ENCODE data around the gene LIX1L. TPM values are rescaled to one million over a fixed set of nuclear protein-coding genes. Genes with fewer than 3 reads are reported as not detected.
A peak's percentile ranks its signal among the peaks of the same experiment; 100 is the strongest.

The LIX1L gene
- total and polyA plus RNA-seq, 2 of the 13 experiments (the other 11 are each of a cell fraction or from before 2014, with no cell fraction given): 8.1 to 24.9 TPM

- TF ChIP-seq HMGXB3 (CRISPR knock-in tag; IDR thresholded peaks at IDR 0.05; ENCODE audit: borderline replicate concordance) (0 out of 2 replicates have a peak, but pooled peaks have one; percentile 73), ZNF432 (CRISPR knock-in tag; IDR thresholded peaks at IDR 0.05; ENCODE audit: borderline replicate concordance) (no peak), TOPORS (CRISPR knock-in tag; IDR thresholded peaks at IDR 0.05) (peak; percentile 46; the same call in 1 of the 2 replicates), EED (CRISPR knock-in tag; IDR thresholded peaks at IDR 0.05) (no peak), ZNF318 (CRISPR knock-in tag; IDR thresholded peaks at IDR 0.05) (no peak), XRCC5 (optimal IDR thresholded peaks at IDR 0.05; ENCODE audit: low read length) (no peak), TBL1XR1 (IDR thresholded peaks at IDR 0.05; ENCODE audit: borderline replicate concordance, low read length, partially characterized antibody) (peak; percentile 51), MBD4 (IDR thresholded peaks at IDR 0.05; ENCODE audit: borderline replicate concordance, low read length) (no peak), ZNF224 (CRISPR knock-in tag; IDR thresholded peaks at IDR 0.05) (no peak), SP5 (CRISPR knock-in tag; IDR thresholded peaks at IDR 0.05; ENCODE audit: borderline replicate concordance, low read depth) (peak; percentile 49; the same call in 1 of the 2 replicates), MIER3 (CRISPR knock-in tag; IDR thresholded peaks at IDR 0.05; ENCODE audit: borderline replicate concordance) (peak; percentile 36; the same call in 1 of the 2 replicates), ZBTB44 (CRISPR knock-in tag; IDR thresholded peaks at IDR 0.05) (no peak), PAX8 (CRISPR knock-in tag; IDR thresholded peaks at IDR 0.05; ENCODE audit: borderline replicate concordance) (no peak), RBM39 (IDR thresholded peaks at IDR 0.05; ENCODE audit: low read depth, low read length, poor library complexity, severe bottlenecking) (peak; percentile 47)
Observed at GRCh38 chr1:145927063-145927886, 30.5 kb downstream of the LIX1L start, which contains the start of gene RBM8A (continued).

All from HepG2 (cell line).